Central memory CD4-positive, alpha-beta T cell (primary cell): ENCODE data around the gene IGF2BP2.

Experiments used
- DNase-seq: peaks from one replicate; pipeline ENCODE4 v3.0.0; 2022

IGF2BP2 gene

DNA sequence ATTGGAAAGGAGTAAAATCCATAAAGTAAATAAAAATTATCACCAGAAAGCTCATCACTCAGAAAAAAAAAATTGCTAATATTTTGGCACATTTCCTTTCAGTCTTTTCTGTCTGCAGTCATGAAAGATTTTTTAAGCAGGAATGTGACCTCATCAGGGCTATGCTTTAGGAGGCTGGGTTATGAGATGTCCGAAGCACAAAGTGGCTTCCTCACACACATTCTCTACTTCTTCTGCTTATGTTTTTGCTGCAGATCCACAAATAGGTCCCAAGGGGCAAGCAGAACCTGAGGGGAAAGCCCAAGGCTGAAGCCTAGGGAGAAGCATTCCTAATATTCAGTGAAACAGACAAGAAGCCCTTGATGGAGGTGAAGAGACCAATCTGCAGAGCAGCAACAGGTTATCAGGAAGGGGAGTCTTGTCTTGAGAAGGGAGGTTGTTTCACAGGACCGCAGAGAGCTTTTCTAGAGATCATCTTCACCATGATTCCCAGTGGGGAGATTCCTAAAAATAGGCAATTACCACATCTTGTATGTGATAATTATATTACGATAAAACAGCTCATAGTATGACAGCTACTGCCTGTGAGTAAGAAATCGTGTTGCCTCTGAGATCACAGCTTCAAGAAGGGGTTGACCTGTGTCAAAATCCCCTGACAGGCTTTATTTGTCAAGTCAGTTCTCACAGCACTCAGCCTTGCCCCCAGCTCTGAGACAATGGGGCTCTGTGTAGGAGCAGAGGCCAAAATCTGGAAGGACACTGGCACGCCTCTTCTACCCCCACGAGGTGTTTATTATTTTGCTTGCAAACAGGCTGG, 60.5 kb downstream of the IGF2BP2 start:
- no peak for DNase-seq

DNA sequence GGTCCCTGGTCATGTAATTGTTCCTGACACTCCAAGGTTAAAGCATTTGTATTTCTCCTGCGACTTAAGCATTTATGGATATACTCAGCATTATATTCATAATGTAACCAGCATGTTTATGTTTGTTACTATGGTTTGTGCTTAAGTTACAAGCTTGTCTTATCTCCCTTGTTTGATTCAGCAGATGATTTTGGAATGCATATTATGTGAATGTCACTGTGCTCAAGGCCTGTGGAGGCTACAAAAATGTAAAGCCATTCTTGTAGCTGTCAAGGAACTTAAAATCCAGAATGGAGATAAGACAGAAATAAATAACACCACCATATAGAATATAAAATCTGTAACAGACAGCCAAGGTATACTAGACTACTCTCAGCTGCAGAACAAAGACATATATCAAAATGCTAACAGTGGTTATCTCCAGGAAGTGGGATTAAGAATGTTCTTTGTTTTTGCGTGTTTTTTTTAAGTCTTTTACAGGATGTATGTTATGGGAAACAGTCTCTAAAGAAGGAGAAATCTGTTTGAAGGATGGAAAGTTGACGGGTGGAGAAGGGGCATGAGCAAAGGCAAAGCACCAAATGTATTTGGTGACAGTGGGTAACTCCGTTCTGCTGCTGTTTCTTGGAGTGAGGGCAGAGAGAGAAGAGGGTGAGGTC, 61.4 kb downstream of the IGF2BP2 start:
- DNase-seq: no peak

DNA sequence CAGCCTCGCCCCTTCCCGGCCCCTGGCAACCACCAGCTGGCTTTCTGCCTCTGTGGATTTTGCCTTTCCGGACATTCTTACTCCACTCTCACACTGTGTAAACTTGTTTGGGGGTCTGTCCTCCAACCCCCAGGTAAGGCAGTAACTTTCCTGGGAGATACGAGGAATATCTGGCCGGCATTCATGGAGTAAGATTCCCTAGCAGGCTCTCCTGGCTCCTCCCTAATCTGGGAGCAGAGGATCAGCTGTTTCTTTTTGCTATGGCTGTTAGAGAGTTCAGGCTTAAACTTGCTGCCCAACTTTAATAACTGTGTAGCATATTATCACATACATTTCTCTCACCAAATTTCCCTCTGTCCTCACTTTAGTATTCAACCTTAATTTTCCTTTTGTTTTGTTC, 64.3 kb downstream of the IGF2BP2 start:
- no peak for DNase-seq

DNA sequence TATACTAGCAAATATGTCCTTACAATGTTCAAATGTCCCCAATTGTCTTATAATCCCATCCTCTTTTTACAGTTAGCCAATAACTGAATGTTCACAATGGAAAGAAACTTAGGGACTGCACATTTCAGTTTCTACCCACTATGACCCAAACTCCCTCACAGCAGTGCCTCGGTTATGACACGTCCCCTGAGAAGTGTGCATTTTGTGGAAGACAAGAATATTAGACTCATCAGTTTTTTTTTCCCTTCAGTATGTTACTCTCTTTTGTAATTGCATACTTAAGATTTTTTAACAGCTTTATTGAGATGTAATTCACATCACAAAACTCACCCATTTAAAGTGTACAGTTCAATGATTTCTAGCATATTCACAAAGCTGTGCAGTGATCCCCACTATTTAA, 64.8 kb downstream of the IGF2BP2 start:
- no peak for DNase-seq

DNA sequence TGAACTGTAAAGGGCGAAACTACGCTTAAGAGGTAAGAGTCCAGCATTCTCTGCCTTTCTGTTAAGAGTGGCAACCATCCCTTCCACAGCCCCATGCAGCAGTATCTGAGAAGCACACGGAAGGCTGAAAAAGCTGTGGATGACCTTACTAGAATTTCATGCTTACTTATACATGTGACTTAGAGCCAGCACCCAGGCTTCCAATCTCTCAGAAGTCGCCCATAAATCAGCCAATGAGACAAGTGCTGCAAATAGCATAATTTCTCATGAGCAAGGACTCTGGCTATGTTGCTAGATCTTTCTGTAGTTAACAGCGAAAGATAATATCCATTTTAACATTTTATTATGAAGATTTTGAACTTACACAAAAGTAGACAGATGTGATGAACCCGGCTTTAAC, 65.3 kb downstream of the IGF2BP2 start:
- no peak for DNase-seq

DNA sequence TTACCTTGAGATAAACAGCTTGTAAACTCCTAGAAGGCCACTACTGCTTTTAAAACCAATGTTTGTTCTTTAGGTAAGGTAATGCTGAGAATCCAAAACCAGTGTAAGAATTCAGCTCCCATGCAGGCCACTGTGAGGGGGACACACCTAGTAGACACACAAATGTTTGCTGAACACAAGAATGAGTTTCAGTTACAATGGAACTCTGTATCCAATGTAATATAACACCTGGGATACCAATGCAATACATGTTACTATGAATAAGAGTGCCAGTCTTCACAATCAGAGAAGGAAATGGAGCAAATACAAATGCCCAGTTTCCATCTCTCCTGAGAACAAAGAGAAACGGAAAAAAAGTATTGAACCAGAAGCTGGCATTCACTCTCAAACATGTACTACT, 65.9 kb downstream of the IGF2BP2 start:
- no peak for DNase-seq

DNA sequence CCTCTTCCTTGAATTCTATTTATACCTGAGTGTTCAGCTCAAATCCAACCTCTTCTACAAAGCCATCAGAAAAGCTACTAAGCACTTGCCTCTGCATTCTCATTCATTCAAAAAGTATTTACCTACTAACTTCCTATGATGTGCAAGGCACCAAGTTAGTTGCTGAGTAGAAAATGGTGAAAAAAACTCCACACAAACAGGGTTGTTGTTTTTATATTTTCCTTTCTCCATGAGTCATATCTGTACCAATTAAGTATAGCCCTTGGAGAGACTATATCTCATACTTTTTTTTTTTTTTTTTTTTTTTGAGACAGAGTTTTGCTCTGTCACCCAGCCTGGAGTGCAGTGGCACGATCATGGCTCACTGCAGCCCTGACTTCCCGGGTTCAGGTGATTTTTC, 67.7 kb downstream of the IGF2BP2 start:
- no peak for DNase-seq

DNA sequence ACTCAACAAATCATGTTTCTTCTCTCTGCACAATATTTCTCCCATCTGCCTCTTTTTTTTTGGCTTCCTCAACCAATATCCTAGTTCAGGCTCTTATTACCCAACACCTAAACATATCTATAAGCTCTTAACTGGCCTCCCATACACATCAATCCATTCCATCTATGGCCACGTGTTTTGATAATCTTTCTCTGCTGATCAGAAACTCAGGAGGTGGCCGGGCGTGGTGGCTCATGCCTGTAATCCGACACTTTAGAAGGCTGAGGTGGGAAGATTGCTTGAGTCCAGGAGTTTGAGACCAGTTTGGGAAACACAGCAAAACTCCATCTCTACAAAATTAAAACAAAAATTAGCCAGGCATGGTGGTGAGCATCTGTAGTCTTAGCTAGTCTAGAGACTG, 68.4 kb downstream of the IGF2BP2 start:
- no peak for DNase-seq

DNA sequence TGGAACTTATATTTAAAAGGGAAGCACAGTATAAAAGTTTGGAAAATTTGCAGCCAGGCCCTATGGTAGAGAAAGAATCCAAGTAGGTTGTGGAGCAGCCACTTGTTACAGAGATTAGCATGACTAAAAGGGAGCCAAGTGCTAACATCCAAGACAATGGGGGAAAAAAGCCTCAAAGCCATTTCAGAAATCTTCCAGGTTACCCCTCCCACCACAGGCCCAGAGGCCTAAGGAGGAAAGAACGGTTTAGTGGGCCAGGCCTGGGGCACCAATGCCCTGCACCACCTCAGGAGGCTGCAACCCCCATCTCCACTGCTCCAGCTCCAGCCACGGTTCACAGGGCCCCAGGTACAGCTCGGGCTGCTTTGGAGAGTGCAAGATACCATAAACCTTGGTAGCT, 69.9 kb downstream of the IGF2BP2 start:
- no peak for DNase-seq

DNA sequence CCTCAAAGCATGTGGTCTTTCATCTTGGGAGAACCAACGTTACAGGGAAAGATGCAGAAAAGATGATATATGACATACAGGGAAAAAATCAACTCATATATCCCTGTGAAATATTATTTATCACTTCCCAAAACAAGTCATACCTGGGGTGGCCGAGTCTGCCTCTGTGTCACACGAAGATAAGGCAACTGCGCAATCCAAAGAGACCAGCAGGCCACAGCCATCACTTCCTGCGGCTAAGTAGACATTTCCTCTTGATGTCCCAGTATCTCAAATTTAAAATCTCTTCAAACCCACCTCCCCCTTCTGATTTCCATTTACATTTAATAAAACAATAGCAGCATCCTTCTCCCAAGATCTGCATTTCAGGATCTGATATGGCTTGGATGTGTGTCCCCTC, 71.5 kb downstream of the IGF2BP2 start:
- DNase-seq: no peak

DNA sequence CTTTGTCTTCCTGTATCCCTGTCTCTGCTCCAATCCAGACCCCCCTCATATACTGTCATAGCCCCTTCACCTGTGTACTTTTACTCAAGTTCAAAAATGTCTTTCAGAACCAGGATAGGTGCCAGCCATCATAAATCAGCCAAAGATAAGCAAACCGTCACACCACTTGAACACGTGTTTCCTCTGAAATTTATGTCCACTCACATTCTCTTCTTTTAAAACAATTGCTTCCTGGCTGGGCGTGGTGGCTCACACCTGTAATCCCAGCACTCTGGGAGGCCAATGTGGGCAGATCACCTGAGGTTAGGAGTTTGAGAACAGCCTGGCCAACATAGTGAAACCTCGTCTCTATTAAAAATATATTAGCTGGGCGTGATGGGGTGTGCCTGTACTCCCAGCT, 74.1 kb downstream of the IGF2BP2 start:
- DNase-seq: no peak

DNA sequence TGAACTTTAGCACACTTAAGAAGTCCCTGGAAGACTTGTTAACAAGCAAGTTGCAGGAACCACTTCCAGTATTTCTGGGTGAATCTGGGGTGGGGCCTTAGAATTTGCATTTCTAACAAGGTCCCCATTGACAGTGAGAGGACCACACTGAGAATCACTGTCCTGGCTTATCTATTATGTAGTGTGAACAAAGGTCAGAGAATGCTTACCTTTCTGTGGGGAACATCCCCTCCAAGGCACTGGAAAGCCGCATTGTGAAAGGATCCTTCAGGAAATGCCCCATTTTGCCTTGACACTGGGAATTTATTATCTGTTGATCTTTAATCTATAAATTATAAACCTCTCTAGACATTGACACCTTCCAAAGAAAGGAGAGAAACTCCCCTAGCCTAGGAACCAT, 74.8 kb downstream of the IGF2BP2 start:
- no peak for DNase-seq

DNA sequence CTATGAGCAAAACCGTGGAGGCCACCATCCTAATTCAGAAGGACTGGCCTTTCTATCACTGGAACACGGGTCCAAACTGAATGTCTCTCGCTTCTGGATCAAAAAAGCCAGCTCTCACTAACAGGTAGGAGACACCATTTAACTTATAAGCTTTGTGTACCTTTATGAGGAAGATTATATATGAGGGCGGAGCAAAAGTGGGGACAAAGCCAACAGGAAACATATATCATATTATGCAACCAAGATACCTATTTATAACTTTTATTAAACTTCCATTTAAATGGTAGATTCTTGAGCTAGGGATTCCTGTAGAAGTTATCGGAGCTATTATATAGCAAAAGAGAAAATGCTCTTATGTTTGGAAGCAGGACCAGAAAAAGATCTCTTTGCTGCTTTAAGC, 78.4 kb downstream of the IGF2BP2 start:
- no peak for DNase-seq

DNA sequence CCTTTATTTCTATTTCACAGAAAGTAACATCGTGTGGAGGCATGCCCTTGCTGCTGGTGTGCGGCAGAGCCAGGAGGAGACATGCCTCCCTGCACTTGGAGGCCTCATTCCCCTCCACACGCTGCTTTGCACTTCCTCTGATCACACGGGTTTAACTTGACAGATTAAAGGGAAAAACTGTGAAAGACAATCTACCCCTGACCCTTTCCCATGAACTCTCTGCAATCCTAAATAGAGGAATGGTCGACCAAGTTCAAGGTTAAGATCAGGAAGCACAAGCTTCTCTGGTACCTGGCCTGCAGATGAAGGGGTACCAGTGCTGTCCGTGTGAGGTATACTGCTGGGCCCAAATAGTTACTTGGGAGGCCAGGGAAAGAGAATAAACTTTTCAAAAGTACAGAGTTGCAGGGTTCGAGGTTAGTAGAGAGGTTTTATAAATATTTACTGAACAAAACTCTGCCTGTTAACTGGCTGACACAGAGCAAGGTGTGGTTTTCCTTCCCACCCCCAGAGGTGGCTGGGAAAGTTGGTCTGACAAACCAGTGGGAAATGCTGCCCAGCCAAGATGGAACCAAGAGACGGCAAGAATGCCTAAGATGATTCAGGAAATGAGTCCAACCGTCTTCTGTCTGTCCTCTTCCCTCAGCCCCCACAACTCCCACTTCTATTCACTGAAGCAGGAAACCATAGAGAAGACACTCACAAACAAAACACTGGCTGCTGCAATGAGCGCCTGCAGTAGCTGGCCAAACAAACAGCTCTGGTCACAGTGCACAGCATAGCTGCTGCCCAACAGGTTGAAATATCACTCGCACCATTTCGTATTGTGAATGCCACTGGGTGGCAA, 79.6 kb downstream of the IGF2BP2 start:
- no peak for DNase-seq

DNA sequence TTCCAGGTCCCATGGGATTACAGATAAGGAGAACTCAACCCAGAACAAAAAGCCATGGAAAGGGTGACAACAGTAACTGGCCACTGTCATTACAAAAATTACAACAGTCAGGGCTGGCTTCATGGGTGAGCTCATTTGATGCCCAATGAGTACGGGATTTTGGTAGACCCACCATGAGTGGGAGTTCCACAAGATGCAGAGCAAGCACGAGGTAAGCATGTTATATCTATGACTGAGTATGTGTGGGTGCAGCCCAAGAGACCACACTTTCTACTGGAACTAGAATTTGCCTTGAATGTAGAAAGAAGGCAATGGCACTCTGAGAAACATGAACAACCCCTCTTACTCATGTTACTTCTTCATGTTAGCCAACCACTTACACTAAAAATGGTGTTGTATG, 83.3 kb downstream of the IGF2BP2 start:
- DNase-seq: no peak

DNA sequence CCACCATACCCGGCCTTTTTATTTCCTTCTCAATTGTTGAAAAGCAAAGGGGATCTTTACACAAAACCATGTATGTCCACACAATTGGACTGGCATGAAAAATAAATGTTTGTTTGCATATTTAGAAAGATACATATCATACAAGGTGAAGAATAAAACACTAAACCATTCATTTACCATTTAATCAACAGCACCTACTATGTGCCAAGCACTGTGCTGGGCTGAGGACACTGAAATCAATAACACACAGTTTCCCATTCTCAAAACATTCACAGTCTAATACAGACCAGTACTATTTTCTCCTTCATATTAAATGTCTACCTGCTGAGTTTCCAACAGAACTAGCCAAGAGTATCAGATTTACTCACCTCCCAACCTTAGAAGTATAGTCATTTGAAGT, 84.7 kb downstream of the IGF2BP2 start:
- DNase-seq: no peak

DNA sequence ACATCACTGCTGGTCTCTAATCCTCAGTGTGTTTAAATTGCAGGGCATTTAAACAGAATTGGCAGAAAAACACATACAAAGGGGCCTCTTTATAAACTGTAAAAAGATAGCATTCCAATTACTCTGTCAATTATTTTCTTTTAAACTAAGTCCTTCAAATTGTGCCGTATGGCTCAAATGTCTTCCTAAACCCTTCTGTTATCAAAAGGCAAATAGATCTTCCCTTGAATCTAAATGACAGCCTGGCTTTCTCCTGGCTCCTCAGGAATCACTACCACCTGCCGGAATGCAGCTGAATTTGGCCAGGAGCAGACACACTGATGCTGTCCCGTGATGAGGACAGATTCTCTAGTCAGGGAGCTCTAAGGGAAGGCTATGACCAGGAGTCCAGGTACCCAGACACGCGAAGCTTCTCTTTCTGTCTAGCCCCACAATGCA, 85.6 kb downstream of the IGF2BP2 start:
- DNase-seq: no peak

DNA sequence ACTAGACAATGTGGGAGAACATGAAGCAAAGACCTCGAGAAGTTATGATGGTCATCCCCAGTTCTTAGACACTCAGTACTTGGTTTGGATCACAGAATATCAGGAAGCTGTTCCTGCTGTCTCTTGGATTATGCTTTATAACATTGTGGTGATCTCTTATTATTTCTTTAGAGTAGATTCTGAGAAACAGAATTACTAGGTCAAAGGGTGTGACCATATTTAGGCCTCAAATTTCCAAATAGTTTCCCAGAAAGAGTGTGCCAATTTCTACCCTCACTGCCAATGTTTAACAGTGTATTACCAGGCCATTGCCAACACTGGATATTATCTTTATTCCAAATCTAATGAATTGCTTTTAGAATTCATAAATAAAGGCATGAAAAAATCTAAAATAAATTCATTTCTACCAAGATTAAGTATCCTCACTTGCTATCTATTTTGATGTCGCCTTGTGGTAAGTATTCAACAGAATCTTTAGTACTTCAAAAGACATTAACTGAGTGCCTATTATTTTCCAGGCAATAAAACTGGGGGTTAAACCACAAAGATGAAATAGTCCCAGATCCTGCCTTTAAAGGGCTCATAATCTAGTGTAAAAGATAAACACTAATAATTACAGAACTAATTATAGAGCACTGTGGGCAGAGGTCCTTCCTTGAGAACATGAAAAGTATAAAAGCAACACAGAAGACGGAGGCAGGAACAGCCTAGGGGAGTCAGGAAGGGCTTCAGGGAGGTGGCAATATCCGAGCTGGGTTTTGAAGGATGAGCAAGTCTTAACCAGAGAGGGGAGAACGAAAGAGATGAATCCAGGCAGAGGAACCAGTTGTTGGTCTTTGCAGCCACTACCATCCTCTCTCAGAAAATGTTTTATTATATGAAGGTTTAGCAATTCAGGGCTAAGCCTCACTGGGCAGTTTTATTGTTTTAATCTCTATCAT, 86.8 kb downstream of the IGF2BP2 start:
- no peak for DNase-seq

DNA sequence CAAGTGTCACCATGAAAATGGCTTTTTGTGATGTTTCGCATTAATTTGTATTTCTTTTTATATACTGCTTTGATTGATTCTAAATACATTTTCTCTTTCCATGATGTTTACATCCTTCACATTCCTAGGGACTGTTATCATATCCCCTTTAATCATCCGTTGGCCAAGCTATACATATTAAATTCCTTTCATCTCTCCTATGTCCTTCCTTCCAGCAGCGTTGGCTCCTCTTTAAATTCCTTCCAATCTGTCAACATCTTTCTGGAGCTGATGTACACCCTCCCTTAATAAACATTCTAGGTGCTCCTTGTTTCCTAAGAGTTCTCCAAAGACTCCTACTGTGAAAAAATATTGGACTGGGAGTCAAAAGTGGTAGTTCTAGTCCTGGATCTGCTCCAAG, 87.8 kb downstream of the IGF2BP2 start:
- DNase-seq: no peak

DNA sequence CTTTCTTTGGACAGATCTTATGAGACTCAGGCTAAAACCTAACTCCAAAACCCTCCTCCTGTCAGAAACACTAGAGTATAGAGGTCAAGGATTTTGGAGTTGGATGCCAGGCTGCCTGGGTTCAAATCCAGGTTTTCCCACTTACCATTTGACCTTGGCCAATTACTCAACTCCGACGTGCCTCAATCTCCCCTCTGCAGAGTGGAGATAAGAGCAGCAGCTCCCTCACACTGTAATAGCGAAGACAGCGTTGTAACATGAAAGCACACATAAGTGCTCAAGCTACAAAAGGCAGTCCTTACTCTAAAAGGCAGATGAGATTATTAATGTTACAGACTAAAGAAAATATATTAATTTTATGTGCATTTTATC, 90.1 kb downstream of the IGF2BP2 start:
- DNase-seq: no peak

DNA sequence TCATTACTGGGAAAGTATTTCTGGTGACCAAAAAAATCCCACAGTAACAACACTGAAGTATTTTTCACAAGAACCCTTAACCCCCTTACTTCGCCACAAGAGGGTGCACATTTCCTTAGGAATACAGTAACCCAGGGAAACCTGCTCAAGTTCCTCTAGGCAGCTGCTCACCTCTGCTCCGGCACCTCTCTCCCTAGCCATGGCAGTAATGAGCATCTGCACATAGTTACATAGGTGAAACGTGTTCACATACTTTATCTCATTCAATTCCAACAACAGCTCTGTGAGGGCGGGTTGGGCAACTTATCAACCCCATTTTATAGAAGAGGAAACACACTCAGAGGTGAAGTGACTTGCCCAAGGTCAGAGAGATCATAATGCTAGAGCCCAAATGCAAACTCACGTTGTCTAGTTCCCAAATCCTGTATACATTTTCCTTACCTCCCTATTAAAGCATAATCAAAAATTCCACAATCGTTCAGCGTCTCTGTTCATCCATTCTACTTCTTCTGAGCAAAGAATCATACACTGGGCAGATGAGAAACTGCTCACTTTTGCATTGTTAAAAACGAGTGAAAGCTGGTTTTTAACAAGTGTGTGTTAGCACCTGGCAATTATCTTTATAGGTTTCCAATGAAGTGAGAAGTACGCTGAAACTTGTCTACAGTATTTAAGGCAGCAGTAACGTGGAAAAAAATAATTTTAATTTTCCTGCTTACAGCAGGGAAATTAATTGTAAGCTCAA, 90.7 kb downstream of the IGF2BP2 start:
- DNase-seq: no peak

DNA sequence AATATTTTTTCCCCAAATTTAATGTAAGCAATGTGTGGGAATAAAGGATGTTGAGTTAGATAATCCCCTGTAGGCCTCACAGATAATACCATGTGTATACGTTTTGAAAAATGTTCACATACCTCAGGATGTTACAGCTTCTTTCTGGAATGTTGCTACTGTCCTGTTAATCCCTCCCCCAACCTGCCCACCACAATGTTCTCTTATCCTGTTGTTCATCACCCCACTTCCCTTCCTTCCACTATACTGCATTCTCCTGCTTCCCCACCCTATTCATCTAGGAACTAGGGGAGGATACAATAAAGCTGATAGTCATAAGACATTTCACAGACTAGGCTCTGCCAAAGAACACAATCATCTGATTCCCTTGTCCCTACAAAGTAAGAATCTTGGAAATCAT, 92.1 kb downstream of the IGF2BP2 start:
- DNase-seq: no peak
